ENCODE measurements around the gene PHLDB3.
"Not testable (repeated sequence)": the region's sequence is repeated elsewhere in the genome, so short reads cannot be mapped to it uniquely, and the experiment has no call there.

Gene PHLDB3

GRCh38 chr19:43504426-43505185, at the start of gene PHLDB3:
Gene PHLDB3, minus strand, starts transcription at chr19:43504746. Its CDS starts 628 bp downstream, at chr19:43504118.
- in situ Hi-C loops (cut with MboI; ENCODE audit: low sequenced_read_pairs): no loop called here

- in situ Hi-C loops (cut with MboI; ENCODE audit: low sequenced_read_pairs): no loop called here
Observed at GRCh38 chr19:43553656-43554055, 49.1 kb upstream of the PHLDB3 start.

DNA sequence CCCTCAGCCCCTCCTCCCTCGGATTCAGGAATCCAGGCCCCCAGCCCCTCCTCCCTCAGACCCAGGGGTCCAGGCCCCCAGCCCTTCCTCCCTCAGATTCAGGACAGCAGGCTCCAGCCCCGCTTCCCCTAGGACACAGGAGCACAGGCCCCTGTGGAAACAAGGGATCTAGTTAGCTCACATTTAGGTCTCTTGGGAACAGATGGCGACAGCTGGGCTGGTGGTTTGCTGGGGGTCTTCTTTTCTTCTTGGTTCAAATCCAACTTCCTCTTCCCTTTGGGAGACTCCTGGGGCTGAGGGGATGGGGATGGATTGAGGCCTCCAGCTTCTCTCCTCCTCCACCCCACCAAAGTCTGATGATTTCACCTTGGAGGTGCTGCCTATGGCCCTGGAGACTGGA, 48.1 kb upstream of the PHLDB3 start:
- in situ Hi-C loops (cut with MboI; ENCODE audit: low sequenced_read_pairs): no loop called here

DNA sequence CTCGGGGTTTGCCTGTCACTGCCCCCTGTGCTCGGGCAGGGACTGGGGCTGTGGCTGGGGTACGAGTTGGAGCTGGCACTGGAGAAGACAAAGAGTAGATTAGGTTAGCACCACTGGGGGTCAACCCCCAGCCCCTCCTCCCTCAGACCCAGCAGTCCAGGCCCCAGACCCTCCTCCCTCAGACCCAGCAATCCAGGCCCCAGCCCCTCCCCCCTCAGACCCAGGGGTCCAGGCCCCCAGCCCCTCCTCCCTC, 47.6 kb upstream of the PHLDB3 start:
- in situ Hi-C loops (cut with MboI; ENCODE audit: low sequenced_read_pairs): no loop called here

GRCh38 chr19:43551399-43552197, 47.1 kb upstream of the PHLDB3 start:
- in situ Hi-C loops (cut with MboI; ENCODE audit: low sequenced_read_pairs): no loop called here

DNA sequence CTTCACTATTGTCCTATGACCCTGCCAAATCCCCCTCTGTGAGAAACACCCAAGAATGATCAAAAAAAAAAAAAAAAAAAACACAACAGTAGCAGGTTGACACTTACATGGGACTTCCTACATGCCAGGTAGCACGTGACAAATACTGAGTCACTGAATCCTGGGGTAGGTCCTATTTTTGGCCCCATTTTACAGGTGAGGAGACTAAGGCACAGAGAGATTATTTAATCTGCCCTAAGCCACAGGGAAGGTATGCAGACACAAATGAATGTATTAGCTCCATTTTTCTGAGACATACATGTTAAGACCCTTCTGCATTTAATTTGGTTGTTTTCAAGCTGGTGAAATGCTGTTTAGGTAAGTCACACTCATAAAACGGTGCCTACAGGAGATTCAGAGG, 44.2 kb upstream of the PHLDB3 start:
- in situ Hi-C loops (cut with MboI; ENCODE audit: low sequenced_read_pairs): no loop called here

- in situ Hi-C loops (cut with MboI; ENCODE audit: low sequenced_read_pairs): not testable (repeated sequence)
Observed at GRCh38 chr19:43547926-43548325, 43.4 kb upstream of the PHLDB3 start.

- in situ Hi-C loops (cut with MboI; ENCODE audit: low sequenced_read_pairs): no loop called here
Observed at GRCh38 chr19:43546581-43546980, 42.0 kb upstream of the PHLDB3 start.

DNA sequence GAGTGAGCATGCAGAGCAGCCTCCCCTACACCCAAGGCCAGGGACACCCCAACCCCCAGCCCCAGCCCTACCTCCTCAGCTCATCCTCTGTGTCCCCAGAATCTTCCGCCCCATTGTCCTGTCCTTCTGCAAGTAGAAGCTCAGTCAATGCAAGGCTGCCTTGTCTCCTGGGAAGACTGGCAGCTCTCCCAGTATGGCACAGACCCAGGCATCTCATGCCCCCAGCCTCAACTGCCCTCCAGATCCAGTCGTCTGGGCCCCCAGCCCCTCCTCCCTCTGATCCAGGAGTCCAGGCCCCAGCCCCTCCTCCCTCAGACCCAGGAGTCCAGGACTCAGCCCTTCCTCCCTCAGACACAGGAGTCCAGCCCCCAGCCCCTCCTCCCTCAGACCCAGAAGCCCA, 41.4 kb upstream of the PHLDB3 start:
- in situ Hi-C loops (cut with MboI; ENCODE audit: low sequenced_read_pairs): no loop called here

- in situ Hi-C loops (cut with MboI; ENCODE audit: low sequenced_read_pairs): no loop called here
Observed at GRCh38 chr19:43545276-43545675, 40.7 kb upstream of the PHLDB3 start.

DNA sequence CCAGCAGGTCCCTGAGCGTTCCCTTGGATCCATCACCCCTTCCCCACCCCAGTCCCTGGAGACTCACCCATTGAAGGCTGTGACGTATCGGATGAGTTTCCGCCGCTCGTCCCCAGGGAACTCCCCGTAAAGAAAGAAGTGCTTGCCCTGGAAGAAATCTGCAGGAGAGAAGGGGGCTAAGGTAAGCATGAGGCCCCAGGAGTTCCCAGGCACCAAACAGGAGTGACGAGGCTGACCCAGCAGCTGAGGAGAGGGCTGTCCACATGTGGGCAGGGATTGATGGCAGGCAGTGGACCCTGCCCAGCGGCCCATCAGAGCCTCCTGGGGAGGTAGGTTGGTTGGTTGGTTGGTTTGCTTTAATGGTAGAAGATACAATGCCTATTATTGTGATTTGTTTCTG, 39.5 kb upstream of the PHLDB3 start:
- in situ Hi-C loops (cut with MboI; ENCODE audit: low sequenced_read_pairs): no loop called here

DNA sequence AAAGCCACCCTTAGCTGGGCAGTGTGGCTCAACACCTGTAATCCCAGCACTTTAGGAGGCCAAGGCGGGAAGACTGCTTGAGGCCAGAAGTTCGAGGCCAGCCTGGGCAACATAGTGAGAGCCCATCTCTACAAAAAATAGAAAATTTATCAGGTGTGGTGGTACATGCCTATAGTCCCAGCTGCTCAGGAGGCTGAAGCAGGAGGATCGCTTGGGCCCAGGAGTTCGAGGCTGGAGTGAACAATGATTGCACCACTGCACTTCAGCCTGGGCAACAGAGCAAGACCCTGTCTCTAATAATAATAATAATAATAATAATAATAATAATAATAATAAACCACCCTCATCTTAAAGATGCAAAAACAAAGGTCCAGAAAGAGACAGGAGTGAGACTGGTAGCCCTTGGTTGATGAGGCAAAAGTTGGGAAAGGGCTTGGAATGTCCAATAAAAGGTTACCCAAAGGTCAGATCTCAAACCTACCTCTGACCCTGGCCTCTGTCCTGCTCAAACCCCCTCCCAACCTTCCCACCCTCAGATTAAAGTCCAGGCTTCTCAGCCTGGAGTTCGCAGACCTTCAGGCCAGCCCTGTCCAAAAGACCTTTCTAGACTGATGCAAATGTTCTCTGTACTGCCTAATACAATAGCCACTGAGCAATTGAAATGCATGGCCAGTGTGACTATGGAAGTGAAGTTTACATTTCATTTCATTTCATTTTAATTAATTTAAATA, 37.5 kb upstream of the PHLDB3 start:
- in situ Hi-C loops (cut with MboI; ENCODE audit: low sequenced_read_pairs): no loop called here

- in situ Hi-C loops (cut with MboI; ENCODE audit: low sequenced_read_pairs): no loop called here
Observed at GRCh38 chr19:43540381-43540780, 35.8 kb upstream of the PHLDB3 start.

GRCh38 chr19:43538922-43539321, 34.4 kb upstream of the PHLDB3 start:
- in situ Hi-C loops (cut with MboI; ENCODE audit: low sequenced_read_pairs): no loop called here

DNA sequence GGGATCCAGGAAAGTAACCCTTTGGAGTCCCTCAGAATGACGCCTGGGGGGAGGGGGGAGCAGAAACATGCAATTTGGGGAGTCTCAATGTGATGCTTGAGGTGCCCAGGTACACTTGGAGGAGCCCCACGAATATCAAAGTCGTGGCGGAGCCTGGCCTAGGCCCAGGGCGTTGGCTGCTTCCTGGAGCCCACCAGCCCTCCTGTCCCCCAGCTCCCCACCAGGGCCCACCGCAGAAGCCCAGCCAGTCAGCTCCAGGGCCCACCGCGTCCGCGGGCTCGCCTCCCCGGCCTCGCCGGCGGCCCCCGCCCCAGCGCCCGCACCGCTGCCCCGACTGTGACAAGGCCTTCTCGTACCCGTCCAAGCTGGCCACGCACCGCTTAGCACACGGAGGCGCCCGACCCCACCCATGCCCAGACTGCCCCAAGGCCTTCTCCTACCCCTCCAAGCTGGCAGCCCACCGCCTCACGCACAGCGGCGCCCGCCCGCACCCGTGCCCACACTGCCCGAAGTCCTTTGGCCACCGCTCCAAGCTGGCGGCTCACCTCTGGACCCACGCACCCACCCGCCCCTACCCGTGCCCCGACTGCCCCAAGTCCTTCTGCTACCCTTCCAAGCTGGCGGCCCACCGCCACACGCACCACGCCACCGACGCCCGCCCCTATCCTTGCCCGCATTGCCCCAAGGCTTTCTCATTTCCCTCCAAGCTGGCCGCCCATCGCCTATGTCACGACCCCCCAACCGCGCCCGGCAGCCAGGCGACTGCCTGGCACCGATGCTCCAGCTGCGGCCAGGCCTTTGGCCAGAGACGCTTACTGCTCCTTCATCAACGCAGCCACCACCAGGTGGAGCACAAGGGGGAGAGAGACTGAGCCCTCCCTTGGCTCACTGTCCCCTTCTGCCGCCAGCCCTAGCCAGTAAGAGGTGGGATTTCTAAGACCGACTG, 30.5 kb upstream of the PHLDB3 start:
- in situ Hi-C loops (cut with MboI; ENCODE audit: low sequenced_read_pairs): no loop called here

DNA sequence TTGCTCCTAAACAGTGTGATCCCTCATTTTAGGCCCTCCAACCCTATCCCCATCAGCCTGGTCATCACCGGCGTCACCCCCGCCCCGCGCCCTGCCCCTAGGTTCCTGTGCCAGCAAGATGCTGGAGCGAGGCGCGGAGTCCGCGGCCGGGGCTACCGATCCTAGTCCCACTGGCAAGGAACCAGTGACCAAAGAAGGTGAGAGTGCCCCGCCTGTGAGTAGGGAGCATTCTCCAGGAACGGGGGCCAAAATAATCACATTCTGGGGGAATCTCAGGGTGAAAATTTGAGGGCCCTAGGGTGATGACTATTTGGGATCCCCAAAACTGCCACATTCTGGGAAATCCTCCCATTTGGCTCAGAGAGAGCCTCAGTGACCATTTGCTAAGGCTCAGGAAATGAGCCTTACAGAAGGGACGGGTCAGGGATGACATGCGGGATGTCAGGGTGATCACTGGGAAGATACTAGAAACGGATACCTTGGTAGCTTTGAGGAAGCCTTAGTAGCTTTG, 29.8 kb upstream of the PHLDB3 start:
- in situ Hi-C loops (cut with MboI; ENCODE audit: low sequenced_read_pairs): no loop called here

- in situ Hi-C loops (cut with MboI; ENCODE audit: low sequenced_read_pairs): no loop called here
Observed at GRCh38 chr19:43533546-43534304, 29.2 kb upstream of the PHLDB3 start.

DNA sequence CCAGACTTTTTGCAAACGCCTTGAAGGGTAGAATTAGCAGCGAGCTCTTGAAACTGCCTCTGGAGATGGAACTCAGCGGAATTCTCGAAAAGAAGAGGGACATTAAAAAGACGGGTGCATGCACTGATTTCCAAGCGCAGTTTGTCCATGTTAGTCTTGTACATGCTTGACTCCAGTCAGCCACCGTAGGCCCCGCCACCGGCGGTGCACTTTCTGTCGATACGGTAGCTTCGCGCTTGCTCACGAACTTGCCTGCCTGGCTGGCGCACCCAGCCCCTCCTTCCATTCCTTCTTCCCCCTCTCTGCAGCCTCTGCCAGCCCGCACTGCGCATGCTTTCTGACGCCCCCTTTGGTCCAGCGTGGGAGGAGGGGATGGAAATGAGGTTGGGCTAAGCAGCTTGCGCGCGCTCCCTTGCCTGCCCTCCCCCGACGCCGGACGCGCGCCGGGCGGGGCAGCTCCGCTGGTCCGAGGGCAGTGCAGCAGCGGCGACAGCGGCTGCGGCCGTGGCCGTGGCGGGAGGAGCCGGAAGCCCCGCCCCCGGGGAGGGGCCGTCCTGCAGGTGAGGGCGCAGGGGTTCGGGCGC, 28.5 kb upstream of the PHLDB3 start, which contains the start of gene ZNF575:
Gene ZNF575, plus strand, starts transcription at position 227 of the 584 bp plus-strand sequence. CDS start 1,235 bp downstream, outside the sequence.
- in situ Hi-C loops (cut with MboI; ENCODE audit: low sequenced_read_pairs): no loop called here

- in situ Hi-C loops (cut with MboI; ENCODE audit: low sequenced_read_pairs): no loop called here
Observed at GRCh38 chr19:43532571-43532961, 28.0 kb upstream of the PHLDB3 start.

Measured in HL-60/S4 treated with phorbol 12-myristate 13-acetate at 8.2 ng/mL for 4 days and 3 days (cell line).